Endometrium (tissue), 2 donors: ENCODE data around the gene TMC7.
"Not testable (repeated sequence)": the region's sequence is repeated elsewhere in the genome, so short reads cannot be mapped to it uniquely, and the experiment has no call there.

Experiments
- FAIRE-seq: peaks from 2 replicates; lab custom pipeline; 2012; peaks lifted over from hg19 to GRCh38; lab: Jason Lieb, UNC
- donor health status: control.
- donor health status: control.

TMC7 gene

GRCh38 chr16:18984435-18985005, 786 bp downstream of the TMC7 start:
- FAIRE-seq, result no peak

DNA sequence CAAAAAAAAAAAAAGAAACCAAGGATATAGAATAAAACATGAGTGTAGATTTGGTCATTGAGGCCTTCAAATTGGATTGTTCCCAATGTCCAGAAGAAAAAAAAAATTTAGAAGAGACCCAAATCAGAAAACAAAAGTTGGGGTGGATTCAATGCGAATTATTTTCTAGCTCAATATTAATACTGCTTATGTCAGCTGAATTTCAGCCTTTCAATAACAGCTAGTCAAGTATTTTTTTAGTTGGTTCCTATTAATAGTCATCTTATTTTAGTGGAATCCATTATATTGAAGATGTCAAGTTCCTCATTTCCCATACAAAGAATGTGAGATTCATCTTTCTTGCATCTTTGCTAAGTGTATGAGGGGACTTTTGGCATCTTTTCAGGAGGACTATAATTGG, 1.5 kb downstream of the TMC7 start:
- FAIRE-seq, result not testable (repeated sequence)

DNA sequence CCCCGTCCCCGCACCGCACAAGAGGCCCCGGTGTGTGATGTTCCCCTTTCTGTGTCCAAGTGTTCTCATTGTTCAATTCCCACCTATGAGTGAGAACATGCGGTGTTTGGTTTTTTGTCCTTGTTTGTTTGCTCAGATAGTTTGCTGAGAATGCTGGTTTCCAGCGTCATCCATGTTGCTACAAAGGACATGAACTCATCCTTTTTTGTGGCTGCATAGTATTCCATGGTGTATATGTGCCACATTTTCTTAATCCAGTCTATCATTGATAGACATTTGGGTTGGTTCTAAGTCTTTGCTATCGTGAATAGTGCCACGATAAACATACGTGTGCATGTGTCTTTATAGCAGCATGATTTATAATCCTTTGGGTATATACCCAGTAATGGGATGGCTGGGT, 8.0 kb downstream of the TMC7 start:
- not testable (repeated sequence) for FAIRE-seq

DNA sequence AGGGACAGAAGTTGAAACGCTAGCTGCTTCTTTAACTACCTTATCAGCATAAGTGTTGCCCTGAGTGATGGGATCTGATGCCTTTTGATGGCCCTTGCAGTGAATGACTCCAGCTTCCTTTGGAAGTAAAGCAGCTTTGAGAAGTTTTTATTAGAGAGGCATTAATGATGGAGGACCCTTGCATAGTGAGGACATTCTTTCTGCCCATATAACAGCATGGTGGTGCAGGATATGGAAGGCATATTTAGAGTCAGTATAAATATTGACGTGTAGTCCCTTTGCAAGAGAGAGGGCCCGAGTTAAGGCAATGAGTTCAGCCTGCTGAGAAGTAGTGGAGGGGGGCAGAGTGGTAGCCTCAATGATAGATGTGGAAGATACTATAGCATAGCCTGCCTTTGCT, 9.8 kb downstream of the TMC7 start:
- not testable (repeated sequence) for FAIRE-seq

GRCh38 chr16:18994181-18994580, 10.4 kb downstream of the TMC7 start:
- FAIRE-seq, result not testable (repeated sequence)

DNA sequence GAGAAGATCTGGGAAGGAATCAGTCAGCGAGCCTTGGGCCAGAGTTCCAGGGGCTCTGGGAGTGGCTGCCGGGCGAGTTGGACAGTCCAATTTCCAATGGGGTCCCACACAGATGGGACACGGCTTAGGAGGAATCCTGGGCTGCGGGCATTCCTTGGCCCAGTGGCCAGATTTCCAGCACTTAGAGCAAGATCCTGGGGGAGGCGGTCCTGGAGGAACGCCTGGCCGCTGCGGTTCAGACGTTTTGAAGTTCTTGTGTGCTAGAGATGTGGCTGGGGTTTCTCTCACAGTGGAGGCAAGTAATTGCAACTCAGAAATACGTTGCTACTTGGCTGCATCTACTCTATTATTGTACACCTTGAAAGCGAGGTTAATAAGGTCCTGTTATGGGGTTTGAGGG, 11.7 kb downstream of the TMC7 start:
- FAIRE-seq, result not testable (repeated sequence)

- not testable (repeated sequence) for FAIRE-seq
Measured at GRCh38 chr16:18996536-18996935, 12.8 kb downstream of the TMC7 start.

DNA sequence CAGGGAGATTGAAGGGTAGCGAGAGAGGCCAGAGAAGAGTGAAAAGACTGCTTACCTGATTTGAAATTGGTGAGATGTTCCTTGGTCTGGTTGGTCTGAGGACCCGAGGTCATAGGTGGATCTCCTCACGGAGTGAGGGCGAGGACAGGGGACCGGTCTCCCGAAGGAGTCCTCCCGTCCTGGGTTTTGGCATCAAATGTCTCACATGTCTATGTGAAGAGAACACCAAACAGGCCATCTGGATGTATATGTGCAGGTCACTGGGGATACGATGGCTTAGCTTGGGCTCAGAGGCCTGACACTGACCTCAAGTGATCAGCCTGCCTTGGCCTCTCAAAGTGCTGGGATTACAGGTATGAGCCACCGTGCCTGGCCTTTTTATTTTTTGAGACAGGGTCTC, 13.3 kb downstream of the TMC7 start:
- FAIRE-seq, result not testable (repeated sequence)

GRCh38 chr16:18999045-18999393, 15.3 kb downstream of the TMC7 start:
- FAIRE-seq, result no peak

GRCh38 chr16:19001788-19002187, 18.1 kb downstream of the TMC7 start:
- FAIRE-seq, result no peak

- no peak for FAIRE-seq
Measured at GRCh38 chr16:19003935-19004334, 20.2 kb downstream of the TMC7 start.

- FAIRE-seq, result no peak
Measured at GRCh38 chr16:19005561-19006445, 22.1 kb downstream of the TMC7 start.

GRCh38 chr16:19006446-19007315, 22.9 kb downstream of the TMC7 start:
- no peak for FAIRE-seq

- no peak for FAIRE-seq
Measured at GRCh38 chr16:19008245-19009169, 24.8 kb downstream of the TMC7 start.

GRCh38 chr16:19011169-19011731, 27.5 kb downstream of the TMC7 start:
- no peak for FAIRE-seq

GRCh38 chr16:19014461-19014860, 30.7 kb downstream of the TMC7 start:
- FAIRE-seq, result no peak

GRCh38 chr16:19017179-19017578, 33.4 kb downstream of the TMC7 start:
- peak; percentile 65 for FAIRE-seq

GRCh38 chr16:19020689-19021088, 37.0 kb downstream of the TMC7 start:
- FAIRE-seq, result no peak

DNA sequence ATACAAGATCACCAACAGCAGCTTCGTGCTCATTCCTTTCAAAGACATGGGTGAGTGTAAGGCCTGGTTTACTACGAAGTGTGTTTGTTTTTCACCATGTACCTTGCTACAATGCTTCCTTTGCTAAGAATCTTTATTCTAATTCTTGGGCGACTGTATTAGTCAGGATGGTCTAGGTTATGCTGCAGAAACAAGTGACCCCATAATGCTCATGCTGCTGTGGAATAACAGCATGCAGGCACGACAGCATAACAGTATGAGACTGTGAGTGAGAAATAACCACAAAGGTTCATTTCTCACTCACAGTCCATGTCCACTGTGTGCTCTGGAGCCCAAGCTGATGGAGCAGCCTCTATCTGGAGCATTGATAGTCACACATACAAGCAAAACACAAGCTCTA, 38.0 kb downstream of the TMC7 start:
- no peak for FAIRE-seq

DNA sequence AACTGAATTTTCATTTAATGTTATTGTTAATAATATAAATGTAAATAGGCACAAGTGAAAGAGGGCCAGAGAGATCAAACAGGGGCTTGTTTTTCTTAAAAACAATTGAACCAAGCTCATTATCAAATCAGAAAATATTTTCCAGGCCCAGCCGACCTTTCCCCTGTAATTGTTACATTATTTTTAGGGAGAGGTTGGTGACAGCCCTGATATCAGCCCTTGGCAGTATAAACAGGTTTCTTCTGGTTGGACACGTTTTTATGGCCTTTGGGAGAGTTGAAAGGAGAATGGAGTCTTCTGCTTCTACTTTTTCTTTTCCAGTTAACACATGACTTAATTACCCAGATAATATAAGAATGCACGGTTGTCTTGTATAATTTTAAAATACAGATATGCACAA, 43.7 kb downstream of the TMC7 start:
- no peak for FAIRE-seq

- FAIRE-seq, result no peak
Measured at GRCh38 chr16:19029980-19030379, 46.2 kb downstream of the TMC7 start.
